Peyer's patch (tissue), 4 donors: Measurements from ENCODE around the gene INPP5A.

ENCODE experiments used
- CTCF ChIP-seq, 6 experiments: fragments of 450-650 bp in 4 of 6; fragments of 200-600 bp in 2 of 6; sonication (generic) in 1 of 6; IDR thresholded peaks; one replicate each; pipeline ENCODE4 v1.5.1; 2017 to 2019; ENCODE audit warnings: antibody characterized with exemption in 6 of 6, mild to moderate bottlenecking in 3 of 6, moderate library complexity in 1 of 6
- POLR2A ChIP-seq, 2 donors: fragments of 450-650 bp; IDR thresholded peaks; one replicate each; pipeline ENCODE4 v1.5.1; 2017; ENCODE audit warnings: antibody characterized with exemption in 2 of 2, mild to moderate bottlenecking in 2 of 2, moderate library complexity in 2 of 2

DNA sequence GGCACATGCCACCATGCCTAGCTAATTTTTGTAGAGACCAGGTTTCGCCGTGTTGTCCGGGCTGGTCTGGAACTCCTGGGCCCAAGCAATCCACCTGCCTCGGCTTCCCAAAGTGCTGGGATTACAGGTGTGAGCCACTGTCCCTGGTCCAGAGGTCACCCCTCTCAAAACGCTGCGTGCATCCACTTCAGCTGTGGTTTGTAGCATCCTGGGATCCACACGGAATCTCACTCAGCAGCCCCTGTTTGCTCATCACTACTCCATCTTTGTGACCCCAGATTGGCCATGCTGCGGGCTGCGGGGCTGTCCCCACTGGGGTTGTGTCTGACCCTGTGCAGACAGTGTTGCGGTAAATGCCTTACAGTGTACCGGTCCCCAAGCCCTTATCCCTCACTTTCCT is 3.5 kb downstream of the INPP5A start:
- TF ChIP-seq POLR2A (IDR thresholded peaks at IDR 0.05) (no peak), CTCF (IDR thresholded peaks at IDR 0.05) (no peak)
